Measurements from ENCODE around the gene DUT. TPM values are rescaled to one million over a fixed set of nuclear protein-coding genes. Genes with fewer than 3 reads are reported as not detected.
A peak's percentile ranks its signal among the peaks of the same experiment; 100 is the strongest.

Gene DUT
- 76.7 and 81.0 TPM in 2 replicates for total RNA-seq
- long read RNA-seq, transcript DUT-202 (6 exons, 1,935 nt) = minor isoform, 19 of 52 reads
- long read RNA-seq, transcript DUT-205 (7 exons, 769 nt) = major isoform, 26 of 52 reads
- long read RNA-seq, partial matches to known transcripts = 0 of 52 reads
- long read RNA-seq, other reads (novel, unspliced or antisense) = 1 of 52 reads

GRCh38 chr15:48330855-48331795 lies at the start of gene DUT:
Gene DUT, plus strand, starts transcription at chr15:48331429. Its CDS starts 87 bp downstream, at chr15:48331516.
- Mint-ChIP-seq H3K4me1 (ENCODE audit: unreplicated experiment) (peaks cover 32% of the 10 kb centered on the region), H3K4me3 (ENCODE audit: unreplicated experiment) (peak within 1 kb of the TSS; percentile 99)

GRCh38 chr15:48281674-48282073 lies 49.6 kb upstream of the DUT start:
- Mint-ChIP-seq H3K4me1 (ENCODE audit: unreplicated experiment) (no peaks in the 10 kb centered on the region), H3K4me3 (ENCODE audit: unreplicated experiment) (no peak overlapping the region), H3K9me3 (ENCODE audit: unreplicated experiment) (no peaks in the 10 kb centered on the region), H3K27ac (ENCODE audit: unreplicated experiment) (no peak overlapping the region), H3K27me3 (ENCODE audit: unreplicated experiment) (peaks cover 30% of the 10 kb centered on the region), H3K36me3 (ENCODE audit: unreplicated experiment) (no peaks in the 10 kb centered on the region)
- no peak for DNase-seq (ENCODE audit: extremely low spot score, unreplicated experiment)
- no peak for TF ChIP-seq CTCF (IDR thresholded peaks at IDR 0.05)

More at GRCh38 chr15:48330855-48331795, at the start of gene DUT:
- Mint-ChIP-seq H3K27me3 (ENCODE audit: unreplicated experiment) (no peaks in the 10 kb centered on the region), H3K36me3 (ENCODE audit: unreplicated experiment) (peaks cover 11% of the 10 kb centered on the region), H3K9me3 (ENCODE audit: unreplicated experiment) (no peaks in the 10 kb centered on the region), H3K27ac (ENCODE audit: unreplicated experiment) (peak within 1 kb of the TSS; percentile 99)
- peak; percentile 93 for DNase-seq (ENCODE audit: extremely low spot score, unreplicated experiment)
- no peak for TF ChIP-seq CTCF (IDR thresholded peaks at IDR 0.05)

GRCh38 chr15:48282216-48282615 lies 49.0 kb upstream of the DUT start:
- no peak for TF ChIP-seq CTCF (IDR thresholded peaks at IDR 0.05)
- Mint-ChIP-seq H3K36me3 (ENCODE audit: unreplicated experiment) (no peaks in the 10 kb centered on the region), H3K27ac (ENCODE audit: unreplicated experiment) (no peak overlapping the region), H3K27me3 (ENCODE audit: unreplicated experiment) (peaks cover 30% of the 10 kb centered on the region), H3K4me3 (ENCODE audit: unreplicated experiment) (no peak overlapping the region), H3K4me1 (ENCODE audit: unreplicated experiment) (no peaks in the 10 kb centered on the region), H3K9me3 (ENCODE audit: unreplicated experiment) (no peaks in the 10 kb centered on the region)
- DNase-seq (ENCODE audit: extremely low spot score, unreplicated experiment) = no peak

DNA sequence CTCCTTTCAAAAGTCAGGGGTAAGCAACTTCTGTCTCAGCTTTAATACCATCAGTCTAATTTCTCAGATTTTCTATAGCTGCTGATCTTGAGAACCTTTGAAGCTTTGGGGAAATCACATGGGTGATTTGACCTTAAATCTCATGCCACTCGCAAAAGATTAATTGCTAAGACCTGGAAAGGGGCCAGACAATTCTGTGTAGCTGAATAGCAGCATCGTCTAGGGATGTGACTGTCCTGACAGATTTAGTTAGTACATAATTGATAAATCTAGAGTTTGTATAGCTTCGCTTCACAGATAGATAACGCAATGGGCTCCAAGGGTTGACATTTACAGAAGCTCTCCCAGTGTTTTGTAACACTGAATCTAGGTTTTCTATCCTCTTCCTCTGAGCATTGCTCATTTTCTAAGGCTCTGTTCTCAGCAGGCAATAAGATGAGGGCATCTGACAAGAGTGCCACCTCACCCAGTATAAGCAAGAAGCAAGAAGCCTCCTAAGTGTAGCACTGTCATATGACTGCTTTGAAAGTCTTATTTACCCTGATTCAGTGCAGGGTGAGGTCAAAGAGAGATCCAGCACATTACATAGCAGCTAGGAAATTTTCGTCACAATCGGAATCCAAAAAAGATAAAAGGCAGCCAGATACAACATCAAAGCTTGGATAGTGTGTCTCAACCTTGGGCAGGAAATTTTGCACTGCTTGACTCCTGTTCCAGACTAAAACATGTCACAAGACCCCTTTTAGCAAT lies 47.7 kb upstream of the DUT start:
- no peak for TF ChIP-seq CTCF (IDR thresholded peaks at IDR 0.05)
- Mint-ChIP-seq H3K4me3 (ENCODE audit: unreplicated experiment) (no peak overlapping the region), H3K36me3 (ENCODE audit: unreplicated experiment) (no peaks in the 10 kb centered on the region), H3K9me3 (ENCODE audit: unreplicated experiment) (no peaks in the 10 kb centered on the region), H3K27me3 (ENCODE audit: unreplicated experiment) (peaks cover 30% of the 10 kb centered on the region), H3K4me1 (ENCODE audit: unreplicated experiment) (no peaks in the 10 kb centered on the region), H3K27ac (ENCODE audit: unreplicated experiment) (no peak overlapping the region)
- no peak for DNase-seq (ENCODE audit: extremely low spot score, unreplicated experiment)

Measured in osteocyte (in vitro differentiated cells).